Astrocyte (in vitro differentiated cells and primary cell): ENCODE results near the gene GNB1L. TPM values are rescaled to one million over a fixed set of nuclear protein-coding genes. Genes with fewer than 3 reads are reported as not detected.

Experiments
- DNase-seq: peaks from one replicate; pipeline ENCODE4 v3.0.0-alpha.2; 2010; ENCODE audit warnings: low read depth
- FAIRE-seq: peaks from 2 replicates; lab custom pipeline; 2011; peaks lifted over from hg19 to GRCh38; lab: Jason Lieb, UNC
- H2AFZ ChIP-seq: 2 replicates; pipeline ENCODE4 v1.6.0; 2012; ENCODE audit warnings: low read depth, low read length, inconsistent platforms
- H3K27ac ChIP-seq: 2 replicates; pipeline ENCODE4 v1.5.1; 2011; ENCODE audit warnings: low read depth, low read length, inconsistent platforms
- H3K27me3 ChIP-seq: 2 replicates; pipeline ENCODE4 v1.6.0; 2011; ENCODE audit warnings: low read length, inconsistent platforms; ENCODE audit not compliant: insufficient read depth
- H3K36me3 ChIP-seq: 2 replicates; pipeline ENCODE4 v1.5.1; 2011; ENCODE audit warnings: low read length, inconsistent platforms; ENCODE audit not compliant: insufficient read depth
- H3K4me1 ChIP-seq: 2 replicates; pipeline ENCODE4 v1.5.1; 2011; ENCODE audit warnings: low read length, inconsistent platforms; ENCODE audit not compliant: insufficient read depth
- H3K4me2 ChIP-seq: 2 replicates; pipeline ENCODE4 v1.6.0; 2012; ENCODE audit warnings: low read length, inconsistent platforms
- H3K4me3 ChIP-seq: 2 replicates; pipeline ENCODE4 v1.5.1; 2011; ENCODE audit warnings: low read depth, mild to moderate bottlenecking, low read length, inconsistent platforms; ENCODE audit not compliant: insufficient read depth
- H3K79me2 ChIP-seq: 2 replicates; pipeline ENCODE4 v1.6.0; 2012; ENCODE audit warnings: mild to moderate bottlenecking, low read length, inconsistent platforms; ENCODE audit not compliant: insufficient read depth
- H3K9ac ChIP-seq: 2 replicates; pipeline ENCODE4 v1.6.0; 2012; ENCODE audit warnings: mild to moderate bottlenecking, low read length, inconsistent platforms
- H3K9me3 ChIP-seq: 2 replicates; pipeline ENCODE4 v1.5.1; 2012; ENCODE audit warnings: low read depth, mild to moderate bottlenecking, low read length, inconsistent platforms; ENCODE audit not compliant: insufficient read depth
- H4K20me1 ChIP-seq: 2 replicates; pipeline ENCODE4 v1.6.0; 2012; ENCODE audit warnings: low read length, inconsistent platforms; ENCODE audit not compliant: insufficient read depth
- H3K27ac Mint-ChIP-seq: one replicate; pipeline ENCODE4 v1.8.0; 2021; ENCODE audit warnings: mild to moderate bottlenecking, mixed read lengths; ENCODE audit not compliant: unreplicated experiment
- H3K27me3 Mint-ChIP-seq: one replicate; pipeline ENCODE4 v1.8.0; 2021; ENCODE audit warnings: low read depth, mixed read lengths; ENCODE audit not compliant: unreplicated experiment
- H3K36me3 Mint-ChIP-seq: one replicate; pipeline ENCODE4 v1.8.0; 2021; ENCODE audit warnings: low read depth, mixed read lengths; ENCODE audit not compliant: unreplicated experiment
- H3K4me1 Mint-ChIP-seq: one replicate; pipeline ENCODE4 v1.8.0; 2021; ENCODE audit warnings: low read depth, mixed read lengths; ENCODE audit not compliant: unreplicated experiment
- H3K4me3 Mint-ChIP-seq: one replicate; pipeline ENCODE4 v1.8.0; 2021; ENCODE audit warnings: mild to moderate bottlenecking, moderate library complexity, mixed read lengths; ENCODE audit not compliant: unreplicated experiment
- H3K9me3 Mint-ChIP-seq: one replicate; pipeline ENCODE4 v1.8.0; 2021; ENCODE audit warnings: mild to moderate bottlenecking, mixed read lengths; ENCODE audit not compliant: unreplicated experiment
- CTCF ChIP-seq: IDR thresholded peaks from 2 replicates; pipeline ENCODE4 v1.5.1; 2011; ENCODE audit warnings: low read depth, mild to moderate bottlenecking, inconsistent platforms, low read length, moderate library complexity; ENCODE audit not compliant: insufficient read depth
- EZH2 ChIP-seq: IDR thresholded peaks from 2 replicates; pipeline ENCODE4 v1.6.1; 2012; ENCODE audit warnings: mild to moderate bottlenecking, low read length, inconsistent platforms; ENCODE audit not compliant: insufficient read depth
- total RNA-seq: library from RNA; stranded (reverse); gene quantifications from 2 replicates; pipeline ENCODE4 v1.2.1, GENCODE V29; 2021

Gene GNB1L
- total RNA-seq, 1 donor from 2014 or later = 14.3 TPM

DNA sequence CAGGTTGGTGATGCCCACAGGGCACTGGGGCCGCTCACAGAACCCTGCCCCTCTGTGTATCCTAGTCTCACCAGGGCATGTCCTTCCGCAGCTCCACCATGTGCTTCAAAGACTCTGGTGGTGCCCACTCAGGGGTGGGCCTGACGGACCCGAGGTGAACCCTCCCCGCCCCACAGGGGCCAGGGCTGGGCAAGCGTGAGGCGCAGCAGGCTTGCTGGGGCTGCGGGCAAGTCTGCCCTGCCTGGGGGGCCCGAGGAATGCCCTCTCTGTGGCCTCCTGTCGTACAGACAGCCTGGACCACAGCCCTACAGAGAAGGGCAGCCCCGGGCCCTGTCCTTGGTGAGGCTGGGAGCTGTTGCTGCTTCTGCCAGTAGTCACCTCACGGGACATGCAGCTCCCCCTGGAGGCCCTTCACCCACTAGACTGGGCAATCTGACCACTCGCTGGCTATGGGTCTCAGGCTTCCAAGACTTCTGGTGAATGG lies 53.9 kb downstream of the GNB1L start:
- Mint-ChIP-seq H3K27me3 (peaks cover 6% of the 10 kb centered on the region), H3K9me3 (peaks cover 2% of the 10 kb centered on the region), H3K27ac (no peak overlapping the region), H3K4me3 (no peak overlapping the region), H3K4me1 (peaks cover 2% of the 10 kb centered on the region), H3K36me3 (peaks cover 14% of the 10 kb centered on the region)
- peaks cover 16% of the 10 kb centered on the region for H3K4me1 ChIP-seq
- H3K4me2 ChIP-seq = no peak overlapping the region
- H3K9me3 ChIP-seq = no peaks in the 10 kb centered on the region
- H2AFZ ChIP-seq = no peak overlapping the region
- H3K27ac ChIP-seq = no peak overlapping the region
- TF ChIP-seq EZH2 (no peak), CTCF (peak; percentile 23)
- no peak overlapping the region for H3K4me3 ChIP-seq
- H3K79me2 ChIP-seq = no peaks in the 10 kb centered on the region
- DNase-seq (peak; percentile 26), FAIRE-seq (no peak)
- H3K36me3 ChIP-seq = no peaks in the 10 kb centered on the region
- H4K20me1 ChIP-seq = peaks cover 3% of the 10 kb centered on the region
- H3K27me3 ChIP-seq = no peaks in the 10 kb centered on the region
- H3K9ac ChIP-seq = no peak overlapping the region

DNA sequence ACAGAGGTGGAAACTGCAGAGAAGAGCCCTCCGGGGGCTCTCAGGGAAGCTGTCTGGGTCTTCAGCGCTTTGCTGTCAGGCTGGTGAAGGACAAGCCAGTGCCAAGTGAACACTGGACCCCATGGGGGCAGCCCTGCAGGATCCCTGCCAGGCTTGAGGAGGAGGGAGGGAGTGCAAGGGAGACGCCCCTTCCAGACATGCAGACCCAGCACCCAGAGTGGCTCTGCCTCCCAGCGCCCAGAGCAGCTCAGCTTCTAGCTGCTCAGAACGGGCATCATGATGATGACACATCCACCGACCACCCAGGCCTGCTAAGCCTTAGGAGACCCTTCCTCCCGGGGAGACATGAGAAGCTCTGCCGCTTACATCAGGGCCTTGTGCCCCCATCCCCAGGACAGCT lies 54.4 kb downstream of the GNB1L start:
- H3K27me3 Mint-ChIP-seq = peaks cover 6% of the 10 kb centered on the region
- no peak overlapping the region for H3K9ac ChIP-seq
- FAIRE-seq = no peak
- no peak overlapping the region for H3K27ac Mint-ChIP-seq
- H3K9me3 Mint-ChIP-seq = peaks cover 2% of the 10 kb centered on the region
- no peak overlapping the region for H2AFZ ChIP-seq
- H3K36me3 ChIP-seq = no peaks in the 10 kb centered on the region
- H3K4me2 ChIP-seq = no peak overlapping the region
- peaks cover 14% of the 10 kb centered on the region for H3K36me3 Mint-ChIP-seq
- H3K4me3 Mint-ChIP-seq = no peak overlapping the region
- peaks cover 16% of the 10 kb centered on the region for H3K4me1 ChIP-seq
- no peaks in the 10 kb centered on the region for H3K27me3 ChIP-seq
- H3K9me3 ChIP-seq = no peaks in the 10 kb centered on the region
- no peak overlapping the region for H3K4me3 ChIP-seq
- DNase-seq = no peak
- no peak overlapping the region for H3K27ac ChIP-seq
- H4K20me1 ChIP-seq = peaks cover 3% of the 10 kb centered on the region
- H3K4me1 Mint-ChIP-seq = no peaks in the 10 kb centered on the region
- H3K79me2 ChIP-seq = no peaks in the 10 kb centered on the region
- TF ChIP-seq EZH2 = no peak
- no peak for TF ChIP-seq CTCF

GRCh38 chr22:19799322-19800190 lies 55.1 kb downstream of the GNB1L start:
- Mint-ChIP-seq H3K36me3 (peaks cover 14% of the 10 kb centered on the region), H3K4me3 (no peak overlapping the region), H3K27me3 (peaks cover 6% of the 10 kb centered on the region), H3K4me1 (no peaks in the 10 kb centered on the region), H3K9me3 (peaks cover 2% of the 10 kb centered on the region), H3K27ac (no peak overlapping the region)
- H3K79me2 ChIP-seq = no peaks in the 10 kb centered on the region
- H3K27ac ChIP-seq = peak overlapping the region; percentile 30
- FAIRE-seq (peak; percentile 34), DNase-seq (peak; percentile 95)
- peaks cover 16% of the 10 kb centered on the region for H3K4me1 ChIP-seq
- peaks cover 3% of the 10 kb centered on the region for H4K20me1 ChIP-seq
- TF ChIP-seq EZH2 = no peak
- no peak for TF ChIP-seq CTCF
- H3K27me3 ChIP-seq = no peaks in the 10 kb centered on the region
- H3K9ac ChIP-seq = peak overlapping the region; percentile 28
- H3K4me2 ChIP-seq = peak overlapping the region; percentile 50
- H3K36me3 ChIP-seq = no peaks in the 10 kb centered on the region
- H2AFZ ChIP-seq = no peak overlapping the region
- no peaks in the 10 kb centered on the region for H3K9me3 ChIP-seq
- no peak overlapping the region for H3K4me3 ChIP-seq
